ENCODE data around the gene PDGFRA.

The PDGFRA gene

DNA sequence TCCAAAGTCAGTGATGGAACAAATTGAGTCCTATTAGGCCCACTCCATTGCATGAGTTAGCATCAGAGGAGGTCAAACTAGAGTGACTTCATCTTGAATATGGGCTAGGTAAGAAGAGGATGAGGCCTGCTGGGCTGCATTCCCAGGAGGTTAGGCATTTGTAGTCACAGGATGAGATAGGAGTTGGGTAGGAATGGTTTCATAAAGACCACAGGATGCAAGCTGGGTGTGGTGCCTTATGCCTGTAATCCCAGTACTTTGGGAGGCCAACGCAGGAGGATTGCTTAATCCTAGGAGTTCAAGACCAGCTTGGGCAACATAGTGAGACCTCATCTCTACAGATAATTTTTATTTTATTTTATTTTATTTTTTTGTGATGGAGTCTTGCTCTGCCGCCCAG, 26.8 kb downstream of the PDGFRA start:
- no peak for DNase-seq (ENCODE audit: low read depth in 3 of 3)

- DNase-seq (ENCODE audit: low read depth in 3 of 3), result no peak
These were observed 27.7 kb downstream of the PDGFRA start for GRCh38 chr4:54256491-54257486.

DNA sequence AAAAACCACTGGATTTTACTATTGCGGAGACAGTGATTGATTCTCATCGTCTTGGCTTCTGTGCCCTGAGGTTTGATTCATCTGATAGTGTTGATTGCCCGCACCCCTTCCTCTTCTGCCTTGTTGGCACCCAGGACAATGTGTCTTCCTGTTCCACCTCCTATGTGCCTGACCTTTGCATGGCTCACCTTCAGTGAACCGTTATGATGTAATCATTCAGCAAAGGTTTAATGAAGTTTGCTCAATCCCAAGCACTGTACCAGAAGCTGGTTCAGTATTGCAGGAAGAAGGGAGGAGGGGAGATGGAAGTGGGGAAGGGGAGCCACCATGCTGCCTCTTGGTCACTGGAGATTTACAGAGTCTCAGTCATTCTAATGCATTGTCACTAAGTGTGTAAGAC, 36.3 kb downstream of the PDGFRA start:
- no peak for DNase-seq (ENCODE audit: low read depth in 3 of 3)

DNA sequence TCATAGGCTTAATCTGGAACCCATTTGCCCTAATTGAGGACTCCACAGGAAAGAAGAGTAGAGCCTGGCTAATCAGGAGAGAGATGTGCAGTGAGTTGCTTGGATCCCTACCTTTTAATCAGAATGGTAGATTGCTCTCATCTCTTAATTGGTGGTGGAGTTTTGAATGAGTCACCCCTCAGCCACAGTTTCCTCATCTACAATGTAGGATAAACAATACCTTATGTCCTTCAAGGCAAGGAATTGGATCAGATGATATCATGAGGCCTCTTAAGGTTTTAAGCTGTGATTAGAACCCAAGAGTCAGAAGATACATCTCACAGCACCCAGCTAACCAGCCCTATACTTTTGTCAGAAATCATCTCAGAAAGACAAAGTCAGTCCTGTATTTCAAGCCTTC, 39.1 kb downstream of the PDGFRA start:
- no peak for DNase-seq (ENCODE audit: low read depth in 3 of 3)

- no peak for DNase-seq (ENCODE audit: low read depth in 3 of 3)
These were observed 42.4 kb downstream of the PDGFRA start for GRCh38 chr4:54271464-54271863.

DNA sequence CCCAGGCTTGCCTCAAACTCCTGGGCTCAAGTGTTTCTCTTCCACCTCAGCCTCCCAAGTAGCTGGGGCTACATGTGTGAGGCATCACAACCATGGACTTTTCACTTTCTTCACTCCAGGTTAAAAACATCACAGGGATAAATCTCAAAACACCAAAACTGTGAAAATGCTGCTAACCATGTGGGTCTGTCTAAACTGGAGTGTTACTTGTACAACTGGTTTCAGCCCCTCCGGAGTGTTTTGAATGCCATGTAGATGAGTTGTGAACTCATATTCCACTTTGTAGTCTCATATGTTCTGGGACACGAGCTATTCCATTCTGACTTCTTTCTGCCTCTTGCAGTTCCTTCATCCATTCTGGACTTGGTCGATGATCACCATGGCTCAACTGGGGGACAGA, 43.0 kb downstream of the PDGFRA start:
- DNase-seq (ENCODE audit: low read depth in 3 of 3), result no peak

DNA sequence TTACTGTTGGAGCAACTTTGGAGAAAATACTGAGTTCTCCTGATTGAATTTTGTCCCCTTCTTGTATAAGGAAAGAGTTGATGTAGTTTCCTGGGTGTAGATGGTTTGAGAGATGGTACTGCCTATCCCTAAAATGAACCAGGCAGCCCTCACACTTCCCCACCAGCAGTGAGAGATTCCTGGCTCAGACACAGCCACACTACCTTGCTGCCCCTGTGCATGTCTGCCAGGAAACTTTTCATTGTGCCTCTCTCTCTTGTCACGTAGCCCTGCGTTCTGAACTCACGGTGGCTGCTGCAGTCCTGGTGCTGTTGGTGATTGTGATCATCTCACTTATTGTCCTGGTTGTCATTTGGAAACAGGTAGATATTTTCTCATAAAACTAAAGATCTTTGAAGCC, 45.2 kb downstream of the PDGFRA start:
- no peak for DNase-seq (ENCODE audit: low read depth in 3 of 3)

DNA sequence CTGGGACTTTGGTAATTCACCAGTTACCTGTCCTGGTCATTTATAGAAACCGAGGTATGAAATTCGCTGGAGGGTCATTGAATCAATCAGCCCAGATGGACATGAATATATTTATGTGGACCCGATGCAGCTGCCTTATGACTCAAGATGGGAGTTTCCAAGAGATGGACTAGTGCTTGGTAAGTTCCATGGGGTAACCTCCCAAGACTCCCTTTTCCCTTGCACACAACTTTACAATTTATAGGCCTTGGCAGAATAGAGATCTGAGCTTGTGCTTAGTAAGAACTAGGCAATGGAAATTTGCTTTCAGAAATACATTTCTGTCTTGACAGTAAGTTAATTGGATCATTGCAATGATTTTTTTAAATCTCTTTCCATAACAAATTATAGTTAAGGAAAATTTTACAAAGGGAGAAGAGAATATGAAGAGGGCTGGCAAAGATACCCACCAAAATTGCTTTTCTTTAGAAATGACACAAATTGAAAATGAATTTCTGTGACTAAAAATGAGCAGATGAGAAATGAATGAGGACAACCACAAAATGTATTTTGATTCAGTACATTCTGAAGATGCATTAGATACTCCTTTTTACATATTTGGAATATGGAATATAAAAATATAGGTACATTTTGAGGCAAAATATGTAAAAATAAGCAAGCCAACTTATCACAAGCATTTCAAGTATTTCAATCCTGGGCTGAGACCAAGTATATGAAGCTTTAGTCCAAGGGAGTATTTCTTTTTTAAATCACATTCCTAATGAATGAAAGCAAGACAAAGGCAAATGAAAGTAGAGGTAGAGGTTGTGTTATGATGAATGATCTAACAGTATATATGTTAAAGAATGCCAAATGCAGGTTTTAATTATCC, 45.9 kb downstream of the PDGFRA start:
- DNase-seq (ENCODE audit: low read depth in 3 of 3), result no peak

GRCh38 chr4:54276641-54277430, 47.7 kb downstream of the PDGFRA start:
- no peak for DNase-seq (ENCODE audit: low read depth in 3 of 3)

GRCh38 chr4:54277691-54278090, 48.6 kb downstream of the PDGFRA start:
- no peak for DNase-seq (ENCODE audit: low read depth in 3 of 3)

DNA sequence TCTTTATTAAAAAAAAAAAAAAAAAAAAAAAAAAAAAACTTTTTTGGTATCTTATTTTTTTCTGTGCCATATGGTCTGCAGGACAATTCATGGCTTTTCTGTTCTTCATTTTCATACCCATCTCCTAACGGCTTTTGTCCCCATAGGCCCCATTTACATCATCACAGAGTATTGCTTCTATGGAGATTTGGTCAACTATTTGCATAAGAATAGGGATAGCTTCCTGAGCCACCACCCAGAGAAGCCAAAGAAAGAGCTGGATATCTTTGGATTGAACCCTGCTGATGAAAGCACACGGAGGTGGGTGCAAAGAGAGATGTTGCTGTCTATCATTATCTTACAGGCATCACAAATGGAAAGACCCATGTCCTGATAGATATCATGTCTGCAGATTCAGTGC, 49.1 kb downstream of the PDGFRA start:
- no peak for DNase-seq (ENCODE audit: low read depth in 3 of 3)

- DNase-seq (ENCODE audit: low read depth in 3 of 3), result no peak
These were observed 52.1 kb downstream of the PDGFRA start for GRCh38 chr4:54281054-54281766.

DNA sequence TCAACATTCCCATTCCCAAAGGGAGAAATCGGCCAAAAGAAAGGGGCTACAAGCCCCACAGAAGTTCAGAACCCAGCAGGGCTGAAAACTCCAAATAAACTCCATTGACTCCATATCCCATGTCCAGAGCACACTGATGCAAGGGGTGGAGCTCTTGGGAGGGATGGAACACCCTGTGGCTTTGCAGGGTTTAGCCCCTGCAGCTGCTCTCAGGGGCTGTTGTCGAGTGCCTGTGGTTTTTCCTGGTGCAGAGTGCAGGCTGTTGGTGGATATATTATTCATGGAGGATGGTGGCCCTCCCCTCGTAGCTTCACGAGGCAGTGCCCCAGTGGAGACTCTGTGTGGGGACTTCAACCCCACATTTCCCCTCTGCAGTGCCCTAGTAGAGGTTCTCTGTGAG, 53.7 kb downstream of the PDGFRA start:
- DNase-seq (ENCODE audit: low read depth in 3 of 3), result no peak

DNA sequence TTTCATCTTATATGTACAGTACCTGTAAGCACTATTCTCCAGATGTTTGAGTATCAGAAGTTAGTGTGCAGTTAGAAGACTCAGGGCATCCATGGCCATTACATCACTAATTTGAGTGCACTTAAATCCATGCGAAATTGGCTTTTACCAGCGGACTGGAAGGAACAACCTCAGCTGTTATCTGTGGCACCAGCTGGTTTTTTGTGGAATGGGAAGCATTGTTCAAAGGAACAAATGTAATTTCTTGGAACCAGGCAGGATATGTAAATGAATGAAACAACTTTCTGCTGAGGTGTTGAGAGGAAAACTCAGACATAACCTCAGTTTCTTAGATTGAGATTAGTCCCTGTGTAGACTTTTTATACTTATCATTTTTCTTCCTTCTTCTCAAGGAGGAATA, 60.2 kb downstream of the PDGFRA start:
- no peak for DNase-seq (ENCODE audit: low read depth in 3 of 3)

GRCh38 chr4:54290980-54291379, 61.9 kb downstream of the PDGFRA start:
- DNase-seq (ENCODE audit: low read depth in 3 of 3), result no peak

- no peak for DNase-seq (ENCODE audit: low read depth in 3 of 3)
These were observed 67.6 kb downstream of the PDGFRA start for GRCh38 chr4:54296548-54297203.

DNA sequence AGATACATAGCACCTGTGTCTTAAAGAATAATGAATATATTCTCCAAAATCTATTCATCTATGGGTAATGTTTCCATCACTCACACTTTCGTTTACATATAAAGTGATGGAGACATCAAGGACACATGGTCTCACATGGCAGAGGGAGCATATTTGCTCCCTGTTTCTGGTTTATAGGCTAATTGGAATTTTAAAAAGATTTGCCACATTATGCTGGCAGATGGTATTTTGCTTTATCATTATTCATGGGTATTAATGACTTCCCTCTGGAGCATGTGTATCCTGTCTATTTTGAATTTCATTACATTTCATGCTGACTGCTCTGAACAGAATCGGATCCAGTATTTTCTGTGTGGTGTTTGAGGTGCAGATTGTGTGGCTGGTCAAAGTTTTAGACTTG, 79.0 kb downstream of the PDGFRA start:
- no peak for DNase-seq (ENCODE audit: low read depth in 3 of 3)

DNA sequence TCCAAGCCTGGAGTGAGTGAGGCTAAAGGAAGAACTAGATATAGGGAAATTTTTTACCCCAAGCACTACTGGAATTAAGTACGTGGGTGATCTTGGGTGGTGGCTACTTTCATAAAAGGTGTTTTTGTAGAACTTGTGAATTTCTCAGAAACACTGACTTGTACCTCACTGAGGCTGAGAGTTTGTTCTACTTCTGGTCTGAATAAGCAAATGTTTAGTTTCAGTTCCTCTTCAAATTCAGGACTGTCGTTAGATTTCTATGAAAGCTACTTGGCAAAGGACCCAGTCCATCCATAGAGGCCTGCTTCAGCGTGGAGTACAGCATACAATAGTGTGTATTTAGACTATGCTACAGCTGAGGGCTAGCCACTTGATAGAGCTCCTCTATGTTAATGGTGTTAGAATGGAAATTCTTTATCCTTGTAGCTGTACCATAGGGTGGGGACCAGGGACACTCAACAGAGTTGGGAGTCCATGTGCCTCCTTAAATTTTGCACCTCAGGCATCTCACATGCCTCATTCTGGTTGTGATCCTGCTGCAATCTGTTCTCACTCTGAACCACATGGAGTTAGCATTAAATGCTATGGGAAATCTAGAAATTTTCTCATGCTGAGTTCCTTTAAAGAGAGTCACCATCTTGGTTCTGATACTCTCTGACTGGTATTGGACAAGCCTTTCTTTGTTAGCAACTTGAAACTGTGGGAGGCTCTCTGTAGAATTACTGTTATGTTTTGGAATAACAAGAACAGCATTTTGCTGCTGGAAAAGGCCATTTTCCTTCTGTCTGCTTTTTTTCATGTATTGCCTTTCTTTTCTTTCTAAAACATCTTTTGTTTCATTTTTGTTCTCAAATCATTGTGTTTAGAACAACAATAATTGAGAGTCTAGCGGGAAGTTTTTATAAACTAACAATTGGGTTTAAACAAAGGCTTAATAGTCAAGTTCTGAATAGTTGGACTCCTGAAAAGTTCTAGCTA, 86.8 kb downstream of the PDGFRA start:
- DNase-seq (ENCODE audit: low read depth in 3 of 3), result no peak

DNA sequence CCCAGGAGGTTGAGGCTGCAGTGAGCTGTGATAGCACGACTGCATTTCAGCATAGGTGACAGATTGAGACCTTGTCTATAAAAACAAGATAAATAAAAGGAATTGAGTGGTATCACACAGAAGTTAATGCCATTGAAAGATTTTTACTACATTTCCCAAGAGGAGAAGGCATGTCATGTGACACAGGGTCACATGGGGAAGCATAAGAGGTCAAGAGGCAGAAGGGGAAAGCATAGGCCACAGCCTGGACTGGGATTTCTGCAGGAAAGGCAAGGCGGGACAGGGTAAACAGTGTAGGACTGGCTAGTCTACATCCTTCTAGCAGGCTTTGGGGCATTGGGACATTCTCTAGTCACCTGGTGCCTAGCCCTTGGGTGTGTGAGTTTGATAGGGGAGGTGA, 88.6 kb downstream of the PDGFRA start:
- DNase-seq (ENCODE audit: low read depth in 3 of 3), result no peak

GRCh38 chr4:54318904-54319303, 89.8 kb downstream of the PDGFRA start:
- DNase-seq (ENCODE audit: low read depth in 3 of 3), result no peak
